Anterior cingulate cortex (tissue), 58 donors: Measurements from ENCODE around the gene FKBP7.
A peak's percentile ranks its signal among the peaks of the same experiment; 100 is the strongest.
"Not testable (repeated sequence)": the region's sequence is repeated elsewhere in the genome, so short reads cannot be mapped to it uniquely, and the experiment has no call there.

ENCODE experiments used
- DNase-seq, 58 donors: peaks; one replicate each; lab custom pipeline; 2025; lab: John Stamatoyannopoulos, UW

The FKBP7 gene

GRCh38 chr2:178478439-178479274 is at the start of gene FKBP7:
Gene FKBP7 (minus strand): TSS chr2:178478600. CDS start chr2:178478499, 101 bp downstream.
- DNase-seq, result peak; percentile 18 to 92 (median 82)

GRCh38 chr2:178527592-178527991 is 49.2 kb upstream of the FKBP7 start:
- DNase-seq, result no peak

GRCh38 chr2:178526256-178526655 is 47.9 kb upstream of the FKBP7 start:
- DNase-seq, result no peak

GRCh38 chr2:178525460-178525859 is 47.1 kb upstream of the FKBP7 start:
- not testable (repeated sequence) for DNase-seq

GRCh38 chr2:178525010-178525409 is 46.6 kb upstream of the FKBP7 start:
- DNase-seq, result not testable (repeated sequence)

- DNase-seq, result no peak
These were observed 45.3 kb upstream of the FKBP7 start for GRCh38 chr2:178523596-178524134.

- peak in 57 of 58 donors; percentile 5 to 85 (median 60) for DNase-seq
These were observed 44.7 kb upstream of the FKBP7 start for GRCh38 chr2:178522950-178523595.

- DNase-seq, result no peak
These were observed 43.1 kb upstream of the FKBP7 start for GRCh38 chr2:178521304-178522150.

GRCh38 chr2:178517496-178517895 is 39.1 kb upstream of the FKBP7 start:
- DNase-seq, result no peak

- DNase-seq, result no peak
These were observed 36.3 kb upstream of the FKBP7 start for GRCh38 chr2:178514664-178515063.

GRCh38 chr2:178513876-178514275 is 35.5 kb upstream of the FKBP7 start:
- DNase-seq, result no peak

- DNase-seq, result no peak
These were observed 34.1 kb upstream of the FKBP7 start for GRCh38 chr2:178512484-178512883.

- no peak for DNase-seq
These were observed 32.0 kb upstream of the FKBP7 start for GRCh38 chr2:178510384-178510783.

- no peak for DNase-seq
These were observed 30.2 kb upstream of the FKBP7 start for GRCh38 chr2:178508646-178509045.

GRCh38 chr2:178506949-178507348 is 28.5 kb upstream of the FKBP7 start:
- DNase-seq, result no peak

GRCh38 chr2:178506524-178506923 is 28.1 kb upstream of the FKBP7 start:
- no peak for DNase-seq

- no peak for DNase-seq
These were observed 27.7 kb upstream of the FKBP7 start for GRCh38 chr2:178506101-178506500.

- DNase-seq, result no peak
These were observed 24.4 kb upstream of the FKBP7 start for GRCh38 chr2:178502751-178503150.

GRCh38 chr2:178499640-178500039 is 21.2 kb upstream of the FKBP7 start:
- no peak for DNase-seq

- no peak for DNase-seq
These were observed 19.7 kb upstream of the FKBP7 start for GRCh38 chr2:178498137-178498536.

- DNase-seq, result no peak
These were observed 17.6 kb upstream of the FKBP7 start for GRCh38 chr2:178496049-178496448.
